H1 (cell line): Measurements from ENCODE around the gene THADA. TPM values are rescaled to one million over a fixed set of nuclear protein-coding genes. Genes with fewer than 3 reads are reported as not detected.
A peak's percentile ranks its signal among the peaks of the same experiment; 100 is the strongest.

ENCODE experiments used
- CTCF ChIA-PET: fragments of 300-600 bp; sonication (Branson Sonifier 250); formaldehyde crosslinking; loops from one replicate; lab custom pipeline; 2021; ENCODE audit not compliant: partially characterized antibody; lab: Charles Lee
- POLR2A ChIA-PET: fragments of 300-600 bp; sonication (Branson Sonifier 250); formaldehyde crosslinking; loops from one replicate; lab custom pipeline; 2021; ENCODE audit warnings: inconsistent platforms; ENCODE audit not compliant: partially characterized antibody; lab: Charles Lee
- DNase-seq, 2 experiments: peaks; one replicate each; pipeline versions ENCODE4 v3.0.0 to v3.0.0-alpha.2; 2010 to 2022; ENCODE audit warnings: low spot score in 2 of 2, low read depth in 1 of 2, mixed read lengths in 1 of 2
- FAIRE-seq: peaks from 2 replicates; lab custom pipeline; 2011; peaks lifted over from hg19 to GRCh38; lab: Jason Lieb, UNC
- H2AFZ ChIP-seq: 2 replicates; pipeline ENCODE4 v1.8.1; 2012; ENCODE audit warnings: low read length, inconsistent platforms
- H2AK5ac ChIP-seq: 2 replicates; pipeline ENCODE4 v1.6.1; 2013; ENCODE audit warnings: low read depth, low read length
- H2BK120ac ChIP-seq: replicated peaks from 2 replicates; pipeline ENCODE3; 2013; ENCODE audit warnings: low read depth, low read length, inconsistent platforms
- H2BK12ac ChIP-seq: 2 replicates; pipeline ENCODE4 v1.6.1; 2013; ENCODE audit warnings: low read depth, low read length
- H2BK15ac ChIP-seq: 2 replicates; pipeline ENCODE4 v1.6.1; 2013; ENCODE audit warnings: low read length
- H2BK20ac ChIP-seq: 2 replicates; pipeline ENCODE4 v1.6.1; 2013; ENCODE audit warnings: low read length
- H2BK5ac ChIP-seq: 2 replicates; pipeline ENCODE4 v1.6.1; 2013; ENCODE audit warnings: low read depth, low read length
- H3K14ac ChIP-seq: 2 replicates; pipeline ENCODE4 v1.6.1; 2013; ENCODE audit warnings: inconsistent platforms; ENCODE audit not compliant: insufficient read length
- H3K18ac ChIP-seq: 2 replicates; pipeline ENCODE4 v1.6.1; 2013; ENCODE audit warnings: low read length; ENCODE audit errors: extremely low read depth
- H3K23ac ChIP-seq: 2 replicates; pipeline ENCODE4 v1.6.1; 2013; ENCODE audit warnings: inconsistent platforms; ENCODE audit not compliant: insufficient read length
- H3K23me2 ChIP-seq: 2 replicates; pipeline ENCODE4 v1.6.1; 2013; ENCODE audit warnings: low read depth, low read length
- H3K27ac ChIP-seq: 2 replicates; pipeline ENCODE4 v1.6.1; 2011; ENCODE audit warnings: low read depth, low read length, inconsistent platforms
- H3K27me3 ChIP-seq, 4 experiments: replicated peaks in 1 of 4; 1 replicate in 1 of 4; 2 replicates in 3 of 4; pipeline versions ENCODE4 v1.6.1 to v1.8.1; 2011 to 2013; ENCODE audit warnings: low read length in 3 of 4, mild to moderate bottlenecking in 3 of 4, inconsistent platforms in 2 of 4, mixed read lengths in 2 of 4, moderate library complexity in 1 of 4; ENCODE audit not compliant: control insufficient read depth in 3 of 4, insufficient read depth in 3 of 4; ENCODE audit errors: extremely low read depth in 1 of 4
- H3K36me3 ChIP-seq, 4 experiments: 2 replicates each; pipeline versions ENCODE4 v1.6.1 to v1.8.1; 2011 to 2013; ENCODE audit warnings: mild to moderate bottlenecking in 4 of 4, low read length in 3 of 4, moderate library complexity in 2 of 4, control low read depth in 1 of 4, inconsistent platforms in 1 of 4; ENCODE audit not compliant: insufficient read depth in 4 of 4, control insufficient read depth in 2 of 4
- H3K4ac ChIP-seq: replicated peaks from 2 replicates; pipeline ENCODE3; 2013; ENCODE audit warnings: low read length, low read depth, mixed read lengths, inconsistent platforms; ENCODE audit not compliant: insufficient read length
- H3K4me1 ChIP-seq, 4 experiments: replicated peaks in 1 of 4; 1 replicate in 1 of 4; 2 replicates in 3 of 4; pipeline versions ENCODE4 v1.6.1 to v1.8.1; 2011 to 2013; ENCODE audit warnings: low read length in 3 of 4, inconsistent platforms in 2 of 4, mixed read lengths in 1 of 4; ENCODE audit not compliant: insufficient read depth in 4 of 4, control insufficient read depth in 3 of 4
- H3K4me2 ChIP-seq, 2 experiments: 2 replicates each; pipeline versions ENCODE4 v1.6.1 to v1.8.1; 2011 to 2013; ENCODE audit warnings: low read depth in 2 of 2, low read length in 2 of 2, control low read depth in 1 of 2, inconsistent platforms in 1 of 2, mild to moderate bottlenecking in 1 of 2; ENCODE audit not compliant: insufficient read depth in 1 of 2
- H3K4me3 ChIP-seq, 4 experiments: fragments of 200-600, 300-600 bp in 1 of 4; sonication (generic), shearing (Covaris generic), sonication (Bioruptor Twin) in 1 of 4; 2 replicates each; pipeline versions ENCODE4 v1.5.1 to v1.8.1; 2011 to 2016; ENCODE audit warnings: low read length in 4 of 4, low read depth in 3 of 4, control low read depth in 2 of 4, inconsistent platforms in 2 of 4, mild to moderate bottlenecking in 2 of 4, mixed read lengths in 1 of 4, moderate library complexity in 1 of 4; ENCODE audit not compliant: insufficient read depth in 2 of 4; ENCODE audit errors: extremely low read depth in 1 of 4
- H3K56ac ChIP-seq: replicated peaks from 2 replicates; pipeline ENCODE3; 2013; ENCODE audit warnings: low read depth, mild to moderate bottlenecking, mixed read lengths, low read length, inconsistent platforms; ENCODE audit not compliant: insufficient read length
- H3K79me1 ChIP-seq: 2 replicates; pipeline ENCODE4 v1.6.1; 2013; ENCODE audit warnings: low read depth, low read length, control low read depth
- H3K79me2 ChIP-seq, 2 experiments: 2 replicates each; pipeline versions ENCODE4 v1.6.1 to v1.8.1; 2012 to 2013; ENCODE audit warnings: low read length in 2 of 2, mild to moderate bottlenecking in 2 of 2, inconsistent platforms in 1 of 2; ENCODE audit not compliant: insufficient read depth in 2 of 2, control insufficient read depth in 1 of 2
- H3K9ac ChIP-seq, 4 experiments: replicated peaks in 1 of 4; 1 replicate in 1 of 4; 2 replicates in 3 of 4; pipeline versions ENCODE4 v1.6.1 to v1.8.1; 2011 to 2013; ENCODE audit warnings: low read depth in 3 of 4, low read length in 3 of 4, control low read depth in 2 of 4, mild to moderate bottlenecking in 2 of 4, moderate library complexity in 2 of 4, inconsistent platforms in 1 of 4; ENCODE audit errors: extremely low read depth in 1 of 4
- H3K9me3 ChIP-seq, 2 experiments: 2 replicates each; pipeline versions ENCODE4 v1.6.1 to v1.8.1; 2012 to 2013; ENCODE audit warnings: mild to moderate bottlenecking in 2 of 2, moderate library complexity in 2 of 2, control low read depth in 1 of 2, inconsistent platforms in 1 of 2, low read depth in 1 of 2, low read length in 1 of 2, mixed read lengths in 1 of 2; ENCODE audit not compliant: insufficient read depth in 2 of 2
- H4K20me1 ChIP-seq, 2 experiments: replicated peaks in 1 of 2; 2 replicates each; pipeline versions ENCODE3 to v1.8.1; 2011 to 2013; ENCODE audit warnings: inconsistent platforms in 2 of 2, low read length in 2 of 2, mild to moderate bottlenecking in 1 of 2; ENCODE audit not compliant: insufficient read depth in 2 of 2, control insufficient read depth in 1 of 2
- H4K5ac ChIP-seq: 2 replicates; pipeline ENCODE4 v1.6.1; 2013; ENCODE audit warnings: low read length, low read depth, mixed read lengths, inconsistent platforms; ENCODE audit not compliant: insufficient read length
- H4K8ac ChIP-seq: 2 replicates; pipeline ENCODE4 v1.8.0; 2013; ENCODE audit warnings: mild to moderate bottlenecking, moderate library complexity, low read length, inconsistent platforms; ENCODE audit not compliant: insufficient read depth; ENCODE audit errors: extremely low read depth
- H4K91ac ChIP-seq: replicated peaks from 2 replicates; pipeline ENCODE3; 2013; ENCODE audit warnings: low read length, mixed read lengths, inconsistent platforms; ENCODE audit not compliant: insufficient read length
- BRCA1 ChIP-seq: IDR thresholded peaks from 2 replicates; pipeline ENCODE4 v1.6.1; 2012; ENCODE audit warnings: low read depth, low read length, improper control_type of control experiment
- CHD1 ChIP-seq: IDR thresholded peaks from 2 replicates; pipeline ENCODE4 v1.6.1; 2012; ENCODE audit warnings: low read depth, low read length, improper control_type of control experiment
- CREB1 ChIP-seq: IDR thresholded peaks from 2 replicates; pipeline ENCODE4 v1.6.1; 2012; ENCODE audit warnings: inconsistent platforms
- GTF2F1 ChIP-seq: IDR thresholded peaks from 2 replicates; pipeline ENCODE4 v1.6.1; 2012; ENCODE audit warnings: low read depth, low read length, improper control_type of control experiment, borderline replicate concordance
- KDM1A ChIP-seq: fragments of 200-600, 300-600 bp; sonication (generic); IDR thresholded peaks from 2 replicates; pipeline ENCODE4 v1.7.1; 2016; ENCODE audit warnings: mild to moderate bottlenecking, low read length, borderline replicate concordance
- KDM5A ChIP-seq: fragments of 200-600 bp; IDR thresholded peaks from 2 replicates; pipeline ENCODE4 v1.7.1; 2012; ENCODE audit warnings: mild to moderate bottlenecking, low read length, inconsistent platforms, mixed read lengths
- PHF8 ChIP-seq: fragments of 200-600 bp; sonication (generic); conservative IDR thresholded peaks from 2 replicates; pipeline ENCODE4 v1.7.1; 2012; ENCODE audit warnings: low read depth, mild to moderate bottlenecking, inconsistent platforms, low read length, moderate library complexity
- RAD21 ChIP-seq, 2 experiments: IDR thresholded peaks in 1 of 2; conservative IDR thresholded peaks in 1 of 2; 2 replicates each; pipeline ENCODE4 v1.6.1; 2011; ENCODE audit warnings: low read depth in 2 of 2, low read length in 2 of 2, improper control_type of control experiment in 1 of 2, inconsistent platforms in 1 of 2, mild to moderate bottlenecking in 1 of 2, moderate library complexity in 1 of 2
- RBBP5 ChIP-seq: IDR thresholded peaks from 2 replicates; pipeline ENCODE4 v1.7.1; 2012; ENCODE audit warnings: low read depth, mild to moderate bottlenecking, inconsistent platforms, low read length, moderate library complexity, borderline replicate concordance
- SRF ChIP-seq: IDR thresholded peaks from 2 replicates; pipeline ENCODE4 v1.6.1; 2011; ENCODE audit warnings: mild to moderate bottlenecking, low read depth, low read length, moderate library complexity
- TAF7 ChIP-seq: optimal IDR thresholded peaks from 2 replicates; pipeline ENCODE3; 2011; ENCODE audit warnings: low read depth, mild to moderate bottlenecking, inconsistent platforms, low read length, moderate library complexity, borderline replicate concordance
- TBP ChIP-seq: IDR thresholded peaks from 2 replicates; pipeline ENCODE4 v1.6.1; 2011; ENCODE audit warnings: low read depth, low read length, improper control_type of control experiment
- TEAD4 ChIP-seq: IDR thresholded peaks from 2 replicates; pipeline ENCODE4 v1.6.1; 2012; ENCODE audit warnings: low read depth, low read length, inconsistent platforms, mixed read lengths
- ZNF274 ChIP-seq: IDR thresholded peaks from 2 replicates; pipeline ENCODE4 v1.7.0; 2012; ENCODE audit warnings: low read length, borderline replicate concordance; ENCODE audit errors: extremely low read depth
- WGBS, 2 experiments: shearing (Covaris generic) in 1 of 2; methylation state at CpG; one replicate each; pipeline versions ENCODE4 v1.1.6 to v1.1.7; 2013 to 2015; ENCODE audit warnings: low lambda C conversion rate in 2 of 2, mixed read lengths in 2 of 2, inconsistent platforms in 1 of 2, low coverage in 1 of 2, missing lambda C conversion rate in 1 of 2; ENCODE audit not compliant: insufficient replicate concordance in 2 of 2, insufficient coverage in 1 of 2, insufficient read length in 1 of 2; ENCODE audit errors: extremely low coverage in 1 of 2, missing lambda C conversion rate in 1 of 2; 5-methylcytosine and 5-hydroxymethylcytosine counted together
- polyA plus RNA-seq, 7 experiments: library from polyadenylated mRNA; depleted of rRNA in 3 of 7; stranded (reverse) in 5 of 7; unstranded in 2 of 7; fragments of >200 nt in 5 of 7; fragments of 200-250 nt in 2 of 7; gene quantifications; 1 replicate in 5 of 7; 2 replicates in 1 of 7; 4 replicates in 1 of 7; pipeline versions ENCODE4 v1.2.1 to v1.2.3, GENCODE V29; 2011 to 2013; ENCODE audit warnings: missing spikeins in 2 of 7, mixed read lengths in 2 of 7
- total RNA-seq: library from RNA; stranded (reverse); fragmentation: NEBNext Ultra II Directional; extraction: Animal tissue kit (Norgen Biotek cat#: 25700); gene quantifications from 2 replicates; pipeline ENCODE4 v1.2.1, GENCODE V29; 2021

Gene THADA
- total and polyA plus RNA-seq, 2 of the 8 experiments (the other 6 are each of a cell fraction or from before 2014, with no cell fraction given) = 22.4 to 26.8 TPM

DNA sequence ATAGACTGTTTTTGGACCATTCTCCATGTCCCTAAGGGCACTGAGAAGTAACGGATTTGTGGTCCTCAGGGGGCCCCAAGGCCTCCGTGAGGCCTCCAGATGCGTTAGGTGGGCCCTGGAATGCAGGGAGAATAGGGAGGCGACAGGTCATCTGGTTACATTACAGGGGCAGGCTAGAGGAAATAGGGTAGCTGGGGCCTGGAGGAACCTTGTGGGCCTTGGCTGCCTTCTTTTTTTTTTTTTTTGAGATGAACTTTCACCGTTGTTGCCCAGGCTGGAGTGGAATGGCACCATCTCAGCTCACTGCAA, 398.3 kb downstream of the THADA start:
- FAIRE-seq = no peak
- no peak overlapping the region for H3K9ac ChIP-seq
- no peak overlapping the region for H2BK12ac ChIP-seq
- H3K9me3 ChIP-seq = no peaks in the 10 kb centered on the region
- no peaks in the 10 kb centered on the region for H3K36me3 ChIP-seq
- POLR2A ChIA-PET = interaction anchor here (0.7 to 1.5 kb wide), 3 partner anchors 11 to 150 kb away, joined by 3 to 5 read pairs (median 3); no protein-coding TSS in a partner anchor
- CTCF ChIA-PET = interaction anchor here (1.0 to 4.1 kb wide), 4 partner anchors 9 to 26 kb away, joined by 3 to 18 read pairs (median 6); no protein-coding TSS in a partner anchor
- no peak overlapping the region for H3K4me2 ChIP-seq
- H3K23me2 ChIP-seq = no peaks in the 10 kb centered on the region; the same call in 1 of the 2 replicates
- H4K91ac ChIP-seq = no peak overlapping the region
- no peak overlapping the region for H2BK120ac ChIP-seq
- H3K18ac ChIP-seq = no peak overlapping the region
- H2AFZ ChIP-seq = no peak overlapping the region
- H2BK20ac ChIP-seq = 0 out of 2 replicates have a peak overlapping the region, but pooled peaks have one; percentile 48
- H3K23ac ChIP-seq = no peak overlapping the region
- H3K27me3 ChIP-seq = no peaks in the 10 kb centered on the region
- no peak overlapping the region for H4K8ac ChIP-seq
- 78% methylated on average over 5 of the region's 5 CpGs; no CpG with 5 or more reads in 1 of the 2 experiments for WGBS, 2 experiments
- H2AK5ac ChIP-seq = no peak overlapping the region
- no peak overlapping the region for H3K14ac ChIP-seq
- H4K20me1 ChIP-seq = no peaks in the 10 kb centered on the region
- peaks cover 4 to 9% (median 7%) of the 10 kb centered on the region in 4 experiments for H3K4me1 ChIP-seq
- no peak overlapping the region for H3K56ac ChIP-seq
- no peak for DNase-seq
- no peak overlapping the region for H4K5ac ChIP-seq
- H3K79me1 ChIP-seq = no peaks in the 10 kb centered on the region
- no peak overlapping the region for H3K4ac ChIP-seq
- H3K27ac ChIP-seq = no peak overlapping the region
- no peak overlapping the region for H2BK15ac ChIP-seq
- no peaks in the 10 kb centered on the region for H3K79me2 ChIP-seq
- H2BK5ac ChIP-seq = no peak overlapping the region
- no peak overlapping the region for H3K4me3 ChIP-seq
- TF ChIP-seq RAD21 (IDR thresholded peaks at IDR 0.05 in 1 of 2, conservative IDR thresholded peaks at IDR 0.05 in 1 of 2; ENCODE audit: low read depth in 2 of 2, low read length in 2 of 2) (no peak), BRCA1 (no peak), KDM1A (no peak), PHF8 (no peak), KDM5A (no peak), ZNF274 (no peak), TAF7 (no peak), SRF (no peak), TBP (no peak), CHD1 (no peak), RBBP5 (no peak), GTF2F1 (no peak), TEAD4 (no peak), CREB1 (no peak)
